ENCODE results near the gene CAB39L.

The CAB39L gene

DNA sequence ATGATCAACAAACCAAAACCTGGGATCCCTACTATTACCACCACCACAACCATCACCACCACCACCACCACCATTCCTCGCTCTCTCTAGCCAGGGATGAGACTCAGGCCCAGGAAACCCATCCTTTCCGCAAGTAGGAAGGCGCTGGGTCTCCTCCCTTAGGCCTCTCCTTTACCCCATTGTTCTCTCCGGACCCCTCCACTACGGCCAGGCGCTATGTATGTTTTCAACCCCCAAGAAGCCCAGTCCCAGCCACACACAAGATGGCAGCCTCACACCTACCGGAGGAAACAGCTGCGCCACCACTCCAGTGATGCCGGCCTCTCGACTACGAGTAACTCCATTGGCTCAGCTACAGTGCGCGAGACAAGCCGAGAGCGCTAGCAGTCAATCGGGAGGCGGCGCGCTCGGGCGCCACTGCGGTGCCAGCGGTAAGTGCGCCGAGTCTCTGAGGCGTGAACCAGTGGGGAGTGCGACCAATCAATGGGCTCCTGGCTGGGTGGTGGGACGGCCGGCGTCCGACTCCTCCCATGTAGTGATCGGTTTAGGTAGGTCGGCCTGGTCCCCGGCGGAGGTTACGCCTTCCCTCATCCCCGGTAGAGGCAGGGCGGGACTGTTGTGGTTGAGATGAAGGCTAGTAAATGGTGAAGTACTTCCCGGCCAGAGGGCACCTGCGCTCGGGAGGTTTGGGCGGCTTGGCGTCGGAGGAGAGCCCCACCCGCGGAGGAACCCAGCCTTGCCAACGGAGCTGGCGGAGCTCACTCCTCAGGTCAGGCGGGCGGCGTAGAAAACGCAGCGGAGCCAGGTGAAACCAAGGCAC lies at the start of gene CAB39L, which contains the start of gene SETDB2:
Gene CAB39L (minus strand): TSS at position 361 of the 820 bp plus-strand sequence. CDS start 61,154 bp downstream, outside the sequence.
Gene SETDB2 (plus strand): TSS at position 571 of the 820 bp plus-strand sequence. CDS start 7,620 bp downstream, outside the sequence.
- peak; percentile 97 to 98 for DNase-seq (ENCODE audit: low read depth in 2 of 2)

DNA sequence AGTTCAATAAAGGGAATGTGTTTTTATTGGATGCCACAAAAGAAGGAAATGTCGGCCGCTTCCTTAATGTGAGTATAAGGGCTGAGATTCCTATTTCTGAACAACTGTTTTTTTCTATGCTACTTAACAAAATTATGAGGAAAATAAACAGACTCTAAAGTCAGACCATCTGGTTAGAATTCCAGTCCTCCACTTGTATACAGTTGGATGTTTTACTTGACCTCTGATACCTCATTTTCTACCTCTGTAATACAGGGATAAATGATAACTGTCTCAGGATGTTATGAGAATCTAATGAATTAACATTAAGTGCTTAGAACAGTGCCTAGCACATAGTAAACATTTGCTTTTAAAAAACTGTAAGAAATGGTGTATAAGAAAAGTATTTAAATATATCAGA lies 44.7 kb upstream of the CAB39L start:
- DNase-seq (ENCODE audit: low read depth in 2 of 2): no peak

DNA sequence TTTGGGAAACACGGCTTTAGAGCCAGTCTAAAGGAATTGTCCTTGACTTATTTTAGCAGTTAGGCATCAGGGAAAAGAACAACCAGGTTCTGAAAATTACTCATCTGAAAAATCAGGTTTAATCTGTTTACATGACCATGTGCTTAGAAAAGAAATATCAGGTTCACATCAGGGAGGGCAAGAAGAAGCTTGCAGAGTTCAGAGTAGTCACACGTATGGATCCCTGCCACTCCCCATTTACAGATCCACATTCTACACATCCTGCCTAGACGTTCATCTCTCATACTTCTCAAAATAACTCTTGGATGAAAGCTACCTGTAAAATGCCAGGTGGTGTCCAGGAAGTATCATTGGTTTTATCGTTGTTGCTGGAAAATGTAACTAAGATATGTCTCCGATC lies 37.9 kb upstream of the CAB39L start:
- DNase-seq (ENCODE audit: low read depth in 2 of 2): no peak

GRCh38 chr13:49476529-49476928 lies 32.7 kb upstream of the CAB39L start:
- DNase-seq (ENCODE audit: low read depth in 2 of 2): no peak

DNA sequence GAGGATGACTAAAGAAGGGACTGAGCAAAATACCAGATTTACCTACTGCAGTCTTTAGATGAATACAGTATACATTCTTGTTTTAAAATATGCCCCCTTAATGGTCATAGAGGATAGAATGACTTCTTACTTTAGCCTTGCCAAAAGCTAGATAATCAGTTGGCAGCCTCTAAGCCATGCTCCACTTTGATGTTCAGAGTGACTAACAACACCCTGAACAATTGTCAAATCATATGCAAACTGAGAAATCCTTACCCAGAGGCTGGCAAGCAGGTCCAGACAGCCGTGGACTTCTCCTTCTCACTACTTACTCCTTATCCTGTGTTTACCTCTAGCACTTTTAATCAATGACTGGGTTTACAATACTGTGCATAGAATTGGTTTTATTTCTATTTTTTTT lies 28.3 kb upstream of the CAB39L start:
- no peak for DNase-seq (ENCODE audit: low read depth in 2 of 2)

GRCh38 chr13:49466292-49466838 lies 22.5 kb upstream of the CAB39L start:
- no peak for DNase-seq (ENCODE audit: low read depth in 2 of 2)

DNA sequence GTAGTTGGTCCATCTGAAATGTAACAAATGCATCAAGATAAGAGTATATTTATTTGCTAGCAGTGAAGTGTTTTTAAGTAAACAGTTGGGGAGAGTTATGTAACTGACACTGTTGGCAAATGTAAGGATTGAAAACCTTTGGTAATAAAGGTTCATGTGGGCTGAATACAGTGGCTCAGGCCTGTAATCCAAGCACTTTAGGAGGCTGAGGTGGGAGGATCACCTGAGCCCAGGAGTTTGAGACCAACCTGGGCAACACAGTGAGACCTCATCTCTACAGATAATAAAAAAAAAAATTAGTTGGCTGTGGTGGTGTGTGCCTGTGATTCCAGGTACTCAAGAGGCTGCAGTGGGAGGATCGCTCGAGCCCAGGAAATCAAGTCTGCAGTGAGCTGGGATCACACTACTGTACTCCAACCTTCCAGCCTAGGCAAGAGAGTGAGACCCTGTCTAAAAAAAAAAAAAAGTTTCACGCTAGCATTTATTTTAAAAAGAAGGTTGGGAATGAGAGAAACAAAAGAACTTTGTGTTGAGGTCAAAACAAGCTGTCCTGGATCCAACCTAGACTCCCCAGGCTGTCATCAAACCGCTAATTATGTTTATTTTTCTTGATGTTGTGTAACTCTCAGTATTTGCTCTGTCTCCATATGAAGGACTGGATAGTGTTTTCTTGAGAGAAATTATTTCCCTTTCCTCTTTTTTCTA lies 20.9 kb upstream of the CAB39L start:
- DNase-seq (ENCODE audit: low read depth in 2 of 2): no peak

- no peak for DNase-seq (ENCODE audit: low read depth in 2 of 2)
Observed at GRCh38 chr13:49464085-49464484, 20.2 kb upstream of the CAB39L start.

DNA sequence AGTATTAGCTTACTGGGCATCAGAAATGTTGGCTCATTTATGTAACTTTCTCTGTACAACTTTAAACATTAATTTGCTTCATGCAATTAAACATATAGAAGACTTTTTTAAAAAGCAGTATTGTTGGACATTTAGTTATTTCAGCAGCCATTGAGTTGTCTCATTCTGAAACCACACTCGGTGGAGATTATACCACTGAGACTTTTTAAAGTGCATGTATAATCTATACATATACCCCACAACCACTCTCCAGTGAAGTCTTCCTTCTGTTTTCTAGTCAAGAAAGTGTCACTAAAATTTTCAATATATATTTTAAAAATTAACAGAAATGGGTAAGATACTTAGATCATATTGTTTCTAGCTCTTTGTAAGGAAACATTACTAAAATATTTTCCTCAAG lies 15.7 kb upstream of the CAB39L start:
- DNase-seq (ENCODE audit: low read depth in 2 of 2): no peak

GRCh38 chr13:49457221-49457620 lies 13.4 kb upstream of the CAB39L start:
- DNase-seq (ENCODE audit: low read depth in 2 of 2): no peak

- no peak for DNase-seq (ENCODE audit: low read depth in 2 of 2)
Observed at GRCh38 chr13:49456156-49456555, 12.3 kb upstream of the CAB39L start.

DNA sequence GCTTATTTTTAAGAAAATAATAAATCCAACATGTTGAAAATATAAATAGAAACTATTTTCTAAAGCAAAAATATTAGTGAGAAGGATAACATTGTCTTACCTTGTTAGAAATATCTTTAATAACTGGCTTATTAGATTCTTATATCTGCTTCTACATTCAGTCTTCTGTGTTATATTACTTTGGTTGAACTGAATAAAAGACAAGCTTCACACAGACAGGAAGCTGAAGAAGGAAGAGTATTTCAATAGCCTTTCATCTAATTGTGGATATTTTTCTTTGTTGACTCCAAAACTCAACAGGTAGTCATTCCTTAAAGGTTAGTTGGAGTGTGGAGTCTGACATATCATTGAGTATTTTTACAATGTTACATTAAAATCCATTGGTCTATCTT lies 11.1 kb upstream of the CAB39L start:
- no peak for DNase-seq (ENCODE audit: low read depth in 2 of 2)

DNA sequence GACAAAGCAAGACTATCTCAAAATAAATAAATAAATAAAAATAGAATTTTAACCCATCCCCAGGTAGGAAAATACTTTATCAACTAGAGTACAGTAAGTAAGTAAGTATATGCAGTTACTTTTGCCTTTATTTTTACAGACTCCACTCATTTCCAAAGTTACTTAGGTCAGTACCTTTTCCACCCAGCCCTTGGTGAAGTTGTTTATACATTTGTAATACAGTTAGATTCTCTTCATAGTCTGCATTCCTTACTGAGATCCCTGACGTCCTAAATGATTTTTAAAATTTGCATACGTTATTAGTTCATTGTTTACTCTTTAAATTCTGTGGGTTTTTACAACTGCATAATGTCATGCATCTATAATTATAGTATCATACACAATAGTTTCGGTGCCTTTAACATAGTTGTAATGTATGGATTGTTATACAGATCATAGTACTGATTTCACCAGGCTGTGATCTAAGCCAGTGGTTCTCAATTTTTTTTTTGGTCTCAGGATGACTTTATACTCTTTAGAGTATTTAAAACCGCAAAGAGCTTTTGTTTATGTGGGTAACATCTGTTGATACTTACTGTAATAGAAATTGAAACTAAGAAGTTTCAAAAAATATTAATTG lies 10.6 kb upstream of the CAB39L start:
- no peak for DNase-seq (ENCODE audit: low read depth in 2 of 2)

DNA sequence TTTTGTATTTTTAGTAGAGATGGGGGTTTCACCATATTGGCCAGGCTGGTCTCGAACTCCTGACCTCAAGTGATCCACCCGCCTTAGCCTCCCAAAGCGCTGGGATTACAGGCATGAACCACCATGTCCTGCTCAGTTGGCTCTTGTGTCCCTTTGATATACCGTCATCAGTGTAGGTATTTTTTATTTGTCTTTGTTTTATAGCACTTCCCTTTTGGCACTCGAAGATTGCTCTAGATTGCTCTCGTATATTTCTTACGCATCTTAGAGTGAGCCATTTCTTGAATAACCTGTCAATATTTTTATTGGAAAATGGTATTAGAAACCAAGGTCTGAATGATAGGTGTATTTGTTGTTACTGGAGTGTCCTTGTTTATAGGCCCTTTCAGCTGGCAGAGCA lies 9.6 kb upstream of the CAB39L start:
- no peak for DNase-seq (ENCODE audit: low read depth in 2 of 2)

DNA sequence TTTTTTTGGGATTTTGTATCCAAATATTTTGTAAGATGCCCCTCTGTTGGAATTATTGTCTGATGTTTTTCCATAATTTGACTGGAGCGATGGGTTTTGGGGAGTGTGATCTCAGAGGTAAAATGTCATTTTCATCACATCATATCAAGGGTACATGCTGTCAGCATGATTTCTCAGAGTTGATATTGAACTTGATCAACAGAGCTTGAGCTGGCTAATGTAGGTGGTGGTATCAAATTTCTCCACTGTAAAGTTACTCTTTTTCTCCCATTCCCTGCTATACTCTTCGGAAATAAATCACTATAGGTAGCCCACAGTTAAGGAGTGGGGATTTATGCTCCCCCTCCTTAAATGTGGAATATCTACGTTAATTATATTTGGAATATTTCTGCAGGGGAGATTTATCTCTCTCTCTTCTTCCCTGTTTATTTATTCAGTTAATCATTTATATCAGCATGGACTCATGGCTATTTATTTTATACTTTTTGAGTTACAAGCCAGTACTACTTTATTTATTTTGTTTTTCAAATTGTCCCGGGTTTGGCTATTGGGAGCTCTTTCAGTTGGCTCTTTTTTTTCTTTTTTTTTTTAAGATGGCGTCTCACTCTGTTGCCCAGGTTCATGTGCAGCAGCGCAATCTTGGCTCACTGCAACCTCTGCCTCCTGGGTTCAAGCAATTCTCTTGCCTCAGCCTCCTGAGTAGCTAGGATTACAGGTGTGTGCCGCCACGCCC lies 9.0 kb upstream of the CAB39L start:
- DNase-seq (ENCODE audit: low read depth in 2 of 2): no peak

DNA sequence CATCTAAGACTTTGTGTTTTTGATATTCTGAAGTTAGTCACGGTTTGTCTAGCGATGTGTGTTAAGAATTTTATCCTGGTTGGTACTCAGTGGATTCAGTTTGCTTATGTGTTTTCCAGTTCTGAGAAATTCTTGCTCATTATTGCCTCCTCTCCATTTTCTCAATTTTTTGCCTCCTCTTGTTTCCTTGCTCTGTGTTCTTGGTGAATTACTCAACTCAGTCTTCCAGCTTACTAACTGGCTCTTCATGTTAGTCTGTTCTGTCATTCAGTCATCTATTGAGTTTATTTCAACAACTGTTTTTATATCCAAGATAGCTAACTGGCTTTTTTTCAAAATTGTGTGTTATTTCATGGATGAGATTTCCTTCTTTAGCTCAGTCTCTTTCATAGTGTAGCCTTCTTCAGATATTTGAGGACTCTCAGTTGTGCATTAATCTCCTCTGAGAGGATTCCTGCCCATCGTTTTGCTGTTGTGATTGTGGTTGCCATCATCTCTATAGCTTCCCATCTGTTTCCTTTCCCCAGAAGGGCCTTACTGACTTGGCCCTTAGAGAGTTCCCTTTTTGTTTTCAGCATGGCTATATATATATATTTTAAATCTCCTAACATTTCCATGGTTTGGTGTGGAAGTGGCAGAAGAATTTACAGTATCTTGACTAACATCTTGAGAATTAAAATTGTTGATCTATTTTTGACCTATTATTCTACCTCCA lies 6.4 kb upstream of the CAB39L start:
- no peak for DNase-seq (ENCODE audit: low read depth in 2 of 2)

- no peak for DNase-seq (ENCODE audit: low read depth in 2 of 2)
Observed at GRCh38 chr13:49448753-49449152, 4.9 kb upstream of the CAB39L start.

- DNase-seq (ENCODE audit: low read depth in 2 of 2): no peak
Observed at GRCh38 chr13:49446473-49446872, 2.6 kb upstream of the CAB39L start.

GRCh38 chr13:49444524-49445395 lies 896 bp upstream of the CAB39L start:
- peak in 1 of 2 donors; percentile 6 for DNase-seq (ENCODE audit: low read depth in 2 of 2)

DNA sequence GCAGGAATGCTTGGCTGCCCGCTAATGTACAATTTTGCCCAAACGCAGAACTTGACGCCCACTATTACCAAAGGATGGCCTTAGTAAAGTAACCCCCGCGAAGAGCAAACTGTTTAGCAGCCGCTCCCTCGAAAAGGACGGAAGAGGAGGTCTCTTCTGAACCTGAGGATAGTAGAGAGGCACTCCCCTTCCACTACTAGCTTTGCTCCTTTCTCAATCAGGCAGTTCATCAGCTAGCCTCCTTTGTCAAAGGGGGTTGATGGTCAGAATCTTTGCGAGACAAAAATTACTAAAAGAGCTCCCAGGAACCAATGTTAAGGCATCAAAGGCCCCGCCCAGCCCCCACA lies 534 bp downstream of the CAB39L start:
- no peak for DNase-seq (ENCODE audit: low read depth in 2 of 2)
